Right kidney (tissue), 1 donor: Measurements from ENCODE around the gene CASK.
"Not testable (repeated sequence)": the region's sequence is repeated elsewhere in the genome, so short reads cannot be mapped to it uniquely, and the experiment has no call there.

Source experiments
- DNase-seq: peaks from one replicate; pipeline ENCODE4 v3.0.0-alpha.2; 2016

Gene CASK

DNA sequence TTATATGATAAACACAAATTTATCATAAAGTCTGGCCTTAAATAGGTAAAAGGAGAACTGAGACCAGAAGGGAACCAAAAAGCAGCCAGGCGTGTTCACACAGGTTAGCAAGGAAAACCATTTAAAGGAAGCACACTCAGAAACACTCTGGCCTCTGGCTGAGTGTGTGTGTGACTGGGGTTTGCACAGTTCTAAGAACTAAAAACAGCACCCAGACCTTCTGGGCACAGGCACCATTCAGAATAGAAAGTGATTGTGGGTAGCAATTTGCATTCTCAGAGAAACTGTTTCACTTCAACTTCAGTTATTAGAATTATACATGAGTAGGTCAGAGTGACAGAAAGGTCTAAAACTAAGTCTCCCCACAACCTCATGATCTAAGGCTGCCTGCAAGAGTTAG lies 189.4 kb downstream of the CASK start:
- no peak for DNase-seq

DNA sequence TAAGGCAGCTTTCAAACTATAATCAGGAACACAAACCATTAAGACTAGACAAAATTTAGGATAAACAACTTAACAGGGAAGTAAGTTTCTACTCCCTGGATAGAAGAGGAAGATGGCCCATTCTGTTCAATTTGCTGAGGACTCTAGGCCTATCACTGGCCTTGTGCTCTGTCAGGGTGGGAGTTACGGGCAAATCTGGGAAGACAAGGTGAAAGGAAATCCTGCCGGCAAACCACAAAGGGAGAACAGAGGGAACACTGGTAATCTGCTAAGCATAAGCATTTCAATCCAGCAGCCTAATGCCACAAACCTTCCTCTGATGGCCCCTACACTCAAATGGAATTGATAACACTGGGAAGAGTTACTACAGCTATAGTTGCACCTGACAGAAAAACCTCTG lies 191.1 kb downstream of the CASK start:
- DNase-seq: no peak

DNA sequence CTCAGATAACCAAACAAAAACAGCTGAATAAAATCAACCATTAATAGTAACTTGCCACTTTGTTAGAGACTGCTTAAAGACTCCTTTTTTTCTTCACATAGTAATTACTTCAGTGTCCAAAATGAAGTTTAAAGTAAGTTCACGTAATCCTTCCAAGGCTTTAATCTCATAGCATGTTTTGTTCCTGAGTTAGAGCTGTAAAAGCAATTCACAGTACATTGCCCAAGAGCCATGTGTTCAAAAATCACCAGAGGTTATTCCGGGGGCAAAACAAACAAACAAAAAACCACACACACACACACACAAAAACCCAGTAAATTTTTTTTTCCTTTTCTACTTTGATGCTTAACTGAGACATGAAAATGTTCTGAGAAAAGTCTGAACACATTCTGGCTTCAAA lies 193.3 kb downstream of the CASK start:
- DNase-seq: no peak

DNA sequence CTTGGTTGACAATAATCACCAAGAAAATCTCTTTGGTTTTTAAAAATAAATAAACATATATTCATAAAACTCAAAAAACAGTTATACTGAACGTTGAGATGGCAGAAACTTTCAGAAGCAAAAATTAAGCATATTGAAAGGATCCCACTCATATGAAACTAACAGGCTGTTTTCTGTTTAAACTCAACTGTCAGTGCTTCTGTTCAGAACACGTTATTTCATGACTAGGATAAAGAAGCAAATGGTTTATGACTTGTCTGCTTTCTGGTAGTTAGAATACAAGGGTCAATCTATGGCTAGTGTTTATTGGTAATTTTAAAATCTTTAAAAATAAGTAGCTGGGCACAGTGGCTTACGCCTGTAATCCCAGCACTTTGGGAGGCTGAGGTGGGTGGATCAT lies 195.2 kb downstream of the CASK start:
- no peak for DNase-seq

DNA sequence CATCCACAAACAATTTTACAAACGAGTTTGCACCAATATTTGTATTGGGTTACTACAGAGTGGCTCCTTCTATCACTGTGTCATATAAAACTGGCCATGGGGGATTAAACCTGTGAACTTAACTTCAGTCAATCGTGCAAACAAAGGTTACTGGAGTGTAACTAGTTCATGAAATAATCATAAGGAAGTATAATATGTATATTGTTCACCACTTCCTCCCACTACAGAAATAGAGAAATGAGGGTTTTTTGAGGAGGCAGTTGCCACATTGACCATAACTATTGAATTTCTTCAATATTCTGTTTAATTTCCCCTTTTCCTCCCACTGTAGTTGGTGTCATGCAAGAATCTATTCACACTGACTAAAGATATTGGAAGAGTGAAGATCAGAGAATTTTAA lies 199.5 kb downstream of the CASK start, which contains the start of gene GPR82:
Gene GPR82 (plus strand): TSS at position 356 of the 400 bp plus-strand sequence. CDS start 2,846 bp downstream, outside the sequence.
- DNase-seq: no peak

DNA sequence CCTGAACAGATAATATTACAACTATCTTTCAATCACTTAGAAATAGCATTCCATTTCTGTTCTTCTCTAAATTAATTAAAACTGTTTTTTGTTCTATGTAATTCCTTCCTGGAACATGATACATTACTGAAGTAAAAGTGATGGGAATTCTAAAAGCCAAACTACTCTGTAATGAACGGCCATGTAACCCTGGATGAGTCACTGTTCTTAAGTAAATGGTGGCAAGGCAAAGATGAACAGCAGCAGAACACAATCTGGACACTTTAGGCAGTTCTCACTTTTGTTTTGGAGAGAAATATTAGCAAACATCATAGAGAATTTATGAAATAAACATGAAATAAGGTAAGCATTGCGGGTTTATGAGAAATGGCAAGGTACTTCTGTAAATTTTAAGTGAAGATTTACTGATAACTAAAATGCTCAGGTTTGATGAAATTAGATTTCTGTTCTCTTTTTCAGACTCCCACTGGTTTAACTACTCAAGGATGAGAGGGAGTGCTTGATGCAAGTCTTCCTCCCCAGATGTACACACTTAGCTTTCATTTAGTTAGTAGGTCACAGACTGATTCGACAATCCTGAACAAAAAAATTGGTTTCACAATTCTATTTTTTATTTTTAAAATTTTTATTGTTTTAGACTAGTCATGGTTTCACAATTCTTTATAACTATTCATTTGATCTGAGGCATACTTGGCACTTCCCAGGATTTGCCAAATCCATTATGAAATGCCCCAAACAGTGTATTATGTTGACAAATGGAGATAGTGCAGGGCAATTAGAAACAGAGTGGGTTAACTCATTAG lies 200.3 kb downstream of the CASK start:
- DNase-seq: no peak

DNA sequence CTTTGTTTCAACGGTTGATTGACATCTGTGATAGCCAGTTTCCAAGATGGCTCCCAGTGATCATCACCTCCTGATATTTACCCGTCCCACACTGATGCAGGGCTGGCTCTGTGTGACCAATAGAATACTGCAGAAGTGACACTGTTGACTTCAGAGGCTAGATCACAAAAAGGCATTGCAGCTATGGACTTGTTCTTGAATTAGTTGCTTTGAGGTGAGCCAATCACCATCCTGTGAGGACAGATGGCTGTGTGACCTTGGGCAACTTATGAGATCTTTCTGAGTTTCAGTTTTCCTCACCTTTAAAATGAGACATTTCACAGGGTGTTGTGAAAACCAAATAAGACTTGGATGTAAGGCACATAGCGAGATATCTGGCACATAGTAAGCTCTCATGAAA lies 201.1 kb downstream of the CASK start:
- DNase-seq: no peak

DNA sequence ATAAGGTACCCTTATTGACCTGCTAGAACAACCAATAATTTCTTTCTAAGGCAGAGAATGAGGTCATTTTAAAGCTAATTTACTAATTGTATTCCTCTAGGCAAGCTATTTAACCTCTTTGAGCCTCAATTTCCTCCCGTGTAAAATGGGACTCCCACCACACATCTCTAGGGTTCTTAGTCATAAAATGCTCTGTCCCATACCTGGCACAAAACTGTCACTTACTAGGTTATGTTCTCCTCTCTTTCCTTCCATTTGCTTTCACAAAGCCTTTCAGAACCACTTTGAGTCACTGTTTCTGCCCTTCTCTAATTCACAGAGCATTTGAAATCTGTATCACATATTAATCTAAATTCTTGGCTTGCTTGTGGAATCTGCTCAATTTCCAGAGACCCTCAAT lies 201.8 kb downstream of the CASK start:
- DNase-seq: no peak

DNA sequence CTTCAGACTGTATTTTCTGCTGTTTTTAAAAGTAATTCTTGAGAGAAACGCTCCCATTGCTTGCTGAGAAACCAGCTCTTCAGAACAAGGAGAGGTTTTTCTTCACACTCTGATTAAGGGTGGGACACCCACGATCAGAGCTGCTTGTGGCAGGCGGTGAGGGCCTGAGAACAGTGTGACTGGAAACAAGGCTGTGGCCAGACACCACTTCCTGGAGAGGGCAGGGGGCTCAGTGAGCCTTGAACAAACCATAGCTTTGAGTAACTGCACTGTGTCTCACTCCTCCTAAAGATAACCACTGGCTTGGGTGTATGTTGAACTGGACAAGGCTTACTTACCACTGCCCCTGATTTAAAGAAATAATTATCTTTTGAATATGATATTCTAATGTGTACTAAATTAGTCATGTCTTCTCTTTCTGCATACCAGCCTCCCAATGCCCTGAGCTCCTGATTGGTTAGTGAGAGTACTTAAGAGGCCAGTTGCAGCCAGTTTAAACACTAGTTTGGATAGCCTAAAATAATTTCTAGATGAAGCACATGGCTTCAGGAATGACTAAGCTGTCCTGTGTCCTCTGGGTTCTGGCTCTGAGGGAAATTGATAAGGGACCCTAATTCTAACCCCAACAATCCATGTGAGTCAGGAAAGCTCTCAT lies 203.1 kb downstream of the CASK start:
- DNase-seq: no peak

DNA sequence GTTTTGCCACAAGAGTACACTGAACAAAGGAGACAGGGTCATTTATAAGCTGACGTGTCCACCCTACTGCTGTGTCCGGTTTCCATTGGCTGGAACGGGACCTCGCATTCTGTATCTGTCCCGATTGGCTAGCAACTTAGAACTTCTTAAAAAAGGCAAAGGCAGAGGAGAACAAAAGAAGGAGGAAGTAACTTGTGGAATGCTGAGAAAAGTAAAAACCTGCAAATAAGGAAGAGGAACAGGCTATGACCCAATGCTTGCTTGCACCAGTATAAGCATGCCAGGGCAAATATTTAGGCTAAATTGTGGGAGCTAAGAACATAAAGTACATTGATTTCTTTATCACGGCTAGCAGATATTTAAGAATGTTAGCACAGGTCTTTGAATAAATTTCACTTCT lies 203.7 kb downstream of the CASK start:
- DNase-seq: not testable (repeated sequence)

DNA sequence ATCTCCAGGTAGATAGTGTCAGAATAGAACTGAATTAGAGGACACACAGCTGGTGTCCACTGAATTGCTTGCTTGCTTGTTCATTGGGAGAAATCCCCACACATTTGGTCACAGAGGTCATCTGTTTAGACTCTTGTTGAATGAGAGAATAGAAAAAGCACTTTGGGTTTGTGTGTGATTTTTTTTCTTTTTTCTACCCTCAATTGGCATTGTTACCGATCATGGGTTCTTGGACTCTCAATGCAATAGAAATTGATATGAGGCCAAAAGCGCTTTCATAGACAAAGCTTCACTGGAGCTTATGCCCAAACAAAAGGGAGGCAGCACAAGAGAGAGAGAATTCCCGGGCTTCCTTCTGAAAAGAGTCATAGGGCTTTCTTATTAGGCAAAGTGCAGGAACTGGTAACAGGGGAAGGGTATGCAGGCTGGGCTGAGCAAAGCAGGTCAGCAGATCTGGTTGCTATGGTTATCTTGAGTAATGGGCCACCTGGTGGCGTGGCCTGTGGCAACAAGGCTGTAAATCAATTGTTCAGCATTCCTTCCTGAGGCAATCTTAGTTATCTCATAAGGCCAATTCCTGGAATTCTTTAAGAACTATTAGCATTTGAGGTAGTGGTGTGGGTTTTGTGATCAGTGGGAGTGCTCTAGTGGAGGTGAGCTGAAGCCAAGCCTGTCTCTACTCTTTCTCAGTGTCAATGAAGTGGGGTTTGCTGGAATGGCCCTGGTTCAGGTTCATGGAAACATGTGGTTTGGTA lies 204.7 kb downstream of the CASK start:
- DNase-seq: no peak

DNA sequence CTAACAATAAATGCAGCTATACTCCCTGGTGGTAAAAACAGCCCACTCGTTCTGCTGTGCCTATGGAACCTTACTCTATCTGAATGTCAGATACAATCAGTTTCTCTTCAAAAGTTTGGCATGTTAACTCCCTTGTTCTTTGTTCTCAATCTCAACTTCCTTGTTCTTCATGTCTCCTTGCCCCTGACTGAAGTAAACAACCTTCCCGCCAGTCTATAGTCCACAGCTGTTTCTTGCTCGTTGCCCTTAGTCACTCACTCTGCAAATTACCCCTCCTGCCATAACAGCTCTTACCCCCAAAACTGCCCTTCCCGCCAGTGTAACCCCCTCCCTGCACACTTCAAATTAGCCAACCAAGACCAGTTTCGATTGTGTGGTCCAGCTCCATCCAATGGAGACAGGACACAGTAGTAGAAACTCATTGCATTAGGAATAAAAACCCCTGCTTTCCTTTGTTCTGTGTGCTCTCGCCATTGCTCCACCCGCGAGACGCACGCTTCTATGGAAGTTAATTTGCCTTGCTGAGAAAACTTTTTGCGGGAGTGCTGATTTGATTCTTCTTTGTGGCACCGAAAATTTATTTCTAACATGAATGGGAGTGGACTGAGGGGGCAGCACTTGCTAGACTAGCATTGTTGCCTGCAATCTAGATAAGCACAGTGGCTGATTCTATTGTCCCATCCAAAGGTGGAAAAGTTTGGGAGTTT lies 206.4 kb downstream of the CASK start:
- no peak for DNase-seq

DNA sequence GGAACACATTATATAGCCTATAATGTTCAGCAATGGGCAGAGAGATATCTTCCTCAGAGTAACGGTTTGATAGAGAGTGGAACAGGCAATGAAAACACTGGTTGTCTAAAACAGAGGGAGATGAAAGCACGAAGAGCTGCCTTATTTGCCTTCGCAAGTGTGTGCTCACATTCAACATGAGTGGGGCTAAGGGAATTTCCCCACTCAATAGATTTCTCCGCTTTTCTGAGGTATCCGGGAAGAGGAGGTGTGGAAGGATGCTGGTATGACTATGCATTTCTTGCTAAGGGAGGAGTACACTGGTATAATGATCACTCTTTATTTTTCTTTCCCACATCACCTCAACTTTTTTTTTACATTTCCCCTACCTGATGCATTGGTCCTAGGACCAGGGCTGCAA lies 207.1 kb downstream of the CASK start:
- no peak for DNase-seq

DNA sequence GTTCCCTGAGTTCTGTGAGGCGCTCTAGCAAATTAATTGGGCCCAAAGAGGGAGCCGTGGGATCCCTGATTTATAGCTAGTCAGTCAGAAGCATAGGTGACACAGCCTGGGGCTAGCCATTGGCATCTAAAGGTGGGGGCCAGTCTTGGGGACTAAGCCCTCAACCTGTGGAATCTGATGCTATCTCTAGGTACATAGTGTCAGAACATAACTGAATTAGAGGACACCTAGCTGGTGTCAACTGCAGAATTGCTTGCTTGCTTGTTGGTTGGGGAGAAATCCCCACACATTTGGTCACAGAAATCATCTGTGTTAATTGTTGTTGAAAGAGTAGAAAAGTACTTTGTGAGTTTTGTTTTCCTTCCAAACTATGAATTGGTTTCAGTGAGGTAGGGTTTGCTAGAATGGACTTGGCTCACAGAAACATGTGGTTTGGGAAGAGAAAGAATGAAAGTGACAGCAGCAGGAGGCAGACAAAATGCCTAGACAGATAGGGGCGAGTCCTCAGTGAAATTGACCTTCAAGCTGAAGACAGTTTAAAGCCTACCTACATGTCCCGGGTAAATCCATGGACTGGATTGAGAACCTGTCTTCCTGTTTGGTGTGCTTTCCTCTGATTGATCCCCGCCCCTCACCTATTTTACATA lies 212.2 kb downstream of the CASK start:
- DNase-seq: no peak

DNA sequence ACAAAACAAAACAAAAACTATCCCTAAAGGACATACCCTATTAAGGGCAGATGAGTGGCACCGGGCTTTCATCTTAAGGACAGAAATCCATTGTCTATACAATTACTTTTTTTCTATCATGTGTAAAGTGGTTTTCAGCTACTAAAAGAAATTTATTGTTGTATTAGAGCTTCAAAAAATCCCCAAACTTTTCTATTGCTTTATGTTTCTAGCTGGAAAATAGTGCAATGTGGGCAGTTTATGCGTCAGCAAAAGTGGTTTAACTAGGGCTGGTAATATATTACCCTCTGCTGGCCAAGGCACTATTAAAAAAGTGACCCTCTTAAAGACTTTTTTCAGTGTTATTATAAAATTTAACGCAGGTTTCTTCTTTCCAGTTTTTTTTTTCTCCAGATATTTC lies 214.9 kb downstream of the CASK start:
- no peak for DNase-seq

DNA sequence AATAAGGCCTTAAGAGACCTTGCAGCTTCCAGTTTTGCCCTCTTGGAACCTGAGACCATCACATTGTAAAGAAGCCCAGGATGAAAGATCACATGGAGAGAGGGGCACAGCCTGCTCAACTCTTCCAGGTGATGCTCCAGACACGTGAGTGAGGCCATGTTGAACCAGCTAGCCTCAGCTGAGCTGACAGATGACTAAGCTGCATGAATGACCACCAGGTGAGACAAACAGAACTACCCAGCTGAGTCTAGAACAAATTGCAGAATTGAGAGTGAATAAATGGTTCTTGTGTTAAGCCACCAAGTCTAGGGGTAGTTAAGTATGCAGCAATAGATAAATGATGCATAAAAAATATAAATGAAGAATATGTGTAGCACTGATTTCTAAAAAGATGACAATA lies 216.1 kb downstream of the CASK start:
- DNase-seq: no peak

DNA sequence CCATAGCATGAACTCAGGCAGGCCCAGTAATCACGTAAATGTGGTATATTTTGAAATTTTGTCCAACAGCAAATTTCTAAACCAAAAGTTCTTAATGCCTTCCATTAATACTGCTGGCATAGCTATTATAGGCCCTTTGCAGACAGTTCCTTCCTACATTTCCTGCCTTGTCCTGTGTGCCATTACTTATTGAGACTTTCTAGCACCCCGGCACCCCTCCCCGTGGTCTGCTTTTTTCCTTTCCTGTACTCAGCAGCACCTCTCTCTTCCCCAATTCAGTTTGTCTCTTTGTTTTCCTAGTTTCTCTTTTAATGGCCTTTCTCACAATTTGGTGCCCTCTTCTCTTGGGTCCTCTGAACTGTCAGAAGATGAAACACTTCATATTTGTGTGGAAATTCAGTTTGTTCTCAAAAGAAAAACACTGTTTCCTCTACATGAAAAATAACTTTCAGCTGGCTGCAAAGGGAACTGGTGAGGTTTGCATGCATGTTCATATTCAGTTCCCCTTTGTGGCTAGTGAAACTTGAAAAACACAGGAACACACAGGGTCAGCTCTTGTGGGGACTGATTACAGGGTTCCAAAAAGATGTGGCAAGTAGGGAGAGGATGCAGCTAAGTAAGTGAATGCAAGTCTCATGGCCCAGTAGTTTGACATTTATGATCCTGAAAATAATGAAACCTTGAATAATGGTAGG lies 217.5 kb downstream of the CASK start:
- no peak for DNase-seq

DNA sequence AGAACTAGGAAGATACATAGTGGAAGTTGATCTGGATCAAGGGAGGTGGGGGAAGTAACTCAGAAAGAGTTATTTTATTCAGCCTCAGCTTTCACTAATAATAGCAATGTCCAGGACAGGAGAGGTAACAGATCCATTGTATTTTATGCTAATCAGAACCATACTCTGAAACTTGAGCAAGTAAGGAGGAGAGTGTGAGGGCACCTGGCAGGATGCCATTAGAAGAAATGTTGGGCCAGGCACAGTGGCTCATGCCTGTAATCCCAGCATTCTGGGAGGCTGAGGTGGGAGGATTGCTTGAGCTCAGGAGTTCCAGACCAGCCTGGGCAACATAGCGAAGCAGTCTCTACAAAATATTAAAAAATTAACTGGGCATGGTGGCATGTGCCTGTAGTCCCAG lies 218.3 kb downstream of the CASK start:
- no peak for DNase-seq

DNA sequence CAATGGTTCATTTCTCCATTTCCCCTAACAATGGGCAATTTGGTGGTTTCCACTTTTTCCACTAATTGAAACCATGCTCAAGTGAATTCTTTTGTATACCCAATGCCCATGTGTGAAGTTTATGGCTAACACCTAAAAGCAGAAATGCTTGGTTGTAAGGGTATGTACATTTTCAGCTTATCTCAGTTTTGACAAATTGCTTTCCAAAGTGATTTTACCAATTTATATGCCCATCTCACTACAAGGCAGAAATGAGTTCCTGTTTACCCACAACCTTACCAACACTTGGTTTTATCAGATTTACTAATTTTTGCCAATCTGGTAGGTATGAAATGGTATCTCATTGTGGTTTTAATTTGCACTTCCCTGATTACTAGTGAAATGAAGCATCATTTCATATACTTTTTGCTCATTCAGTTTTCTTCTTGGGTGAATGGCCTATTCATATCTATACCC lies 219.8 kb downstream of the CASK start:
- no peak for DNase-seq

DNA sequence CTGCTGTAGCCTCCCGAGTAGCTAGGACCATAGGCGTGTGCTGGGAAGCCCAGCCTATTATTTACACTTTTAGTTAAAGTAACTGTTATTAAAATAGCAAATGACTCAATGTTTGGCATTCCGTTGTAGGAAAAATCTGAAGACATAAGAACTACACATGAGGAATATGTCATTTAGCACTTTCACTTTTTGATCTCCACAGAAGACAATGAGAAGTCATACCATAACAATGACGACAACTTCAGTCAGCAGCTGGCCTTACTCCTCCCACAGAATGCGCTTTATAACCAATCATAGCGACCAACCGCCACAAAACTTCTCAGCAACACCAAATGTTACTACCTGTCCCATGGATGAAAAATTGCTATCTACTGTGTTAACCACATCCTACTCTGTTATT lies 227.9 kb downstream of the CASK start:
- DNase-seq: no peak

DNA sequence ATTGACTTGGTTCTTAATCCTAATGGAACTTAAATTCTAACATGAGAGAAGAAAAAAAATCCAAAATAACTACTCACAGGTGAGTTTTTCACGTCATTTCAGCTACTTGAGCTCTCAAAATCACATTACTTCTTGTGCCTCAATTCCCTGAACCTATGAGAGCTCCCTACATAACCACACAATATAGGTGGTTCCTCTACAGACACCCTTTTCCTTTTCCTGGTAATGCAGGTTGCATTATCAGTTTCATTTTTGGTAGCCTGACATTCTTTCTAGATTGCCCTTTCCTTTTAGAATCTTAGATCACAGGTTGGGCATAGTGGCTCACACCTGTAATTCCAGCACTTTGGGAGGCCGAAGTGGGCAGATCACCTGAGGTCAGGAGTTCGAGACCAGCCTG lies 230.3 kb downstream of the CASK start:
- no peak for DNase-seq
